OCI-LY7 (cell line): Measurements from ENCODE around the gene KCNC1.

ENCODE experiments used
- EZH2phosphoT487 ChIP-seq: fragments of 200-600 bp; sonication (generic); IDR thresholded peaks from 2 replicates; pipeline ENCODE4 v1.6.1; 2018; ENCODE audit warnings: low read depth, borderline replicate concordance, mild to moderate bottlenecking, mixed run types, antibody characterized with exemption, low read length, moderate library complexity, mixed read lengths
- TF ChIP-seq, protein P1 (sequence below): fragments of 200-600 bp; sonication (generic); conservative IDR thresholded peaks from 2 replicates; pipeline ENCODE4 v1.5.1; 2014; ENCODE audit warnings: mild to moderate bottlenecking, antibody characterized with exemption, low read length, moderate library complexity, mixed read lengths

DNA sequence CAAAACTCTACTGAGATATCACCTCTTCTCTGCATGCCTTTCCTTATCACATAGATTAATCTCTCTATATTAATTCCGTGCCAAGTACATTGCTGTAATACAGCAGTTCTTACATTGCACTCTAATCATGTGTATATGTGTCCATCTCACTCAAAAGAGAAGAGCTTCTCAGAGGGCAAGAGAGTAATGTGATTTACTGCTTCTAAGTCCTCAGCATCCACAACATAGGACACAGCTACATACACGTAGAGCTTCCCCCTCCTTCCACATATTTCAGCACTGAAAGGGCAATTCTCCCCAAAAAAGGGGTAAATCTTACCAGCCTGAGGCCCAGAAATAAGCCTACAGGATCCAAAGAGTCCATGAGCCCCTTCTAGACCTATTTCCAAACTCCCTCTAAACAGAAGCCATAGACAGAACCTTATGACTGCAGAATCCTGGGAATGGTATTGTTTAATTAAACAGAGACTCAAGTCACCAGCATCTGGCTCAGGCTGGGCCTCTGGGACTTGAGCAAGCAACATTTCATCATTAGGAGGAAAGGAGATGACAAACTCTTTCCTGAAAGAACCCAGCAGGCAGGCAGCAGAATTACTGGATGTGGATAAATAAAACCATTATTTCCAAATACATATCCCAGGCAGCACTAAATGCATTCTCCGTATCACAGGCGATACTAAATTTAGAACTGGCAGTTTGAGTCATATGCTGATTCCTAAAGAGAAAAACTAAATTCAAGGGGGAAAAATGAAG lies 87.2 kb downstream of the KCNC1 start:
- TF ChIP-seq, protein P1, sequence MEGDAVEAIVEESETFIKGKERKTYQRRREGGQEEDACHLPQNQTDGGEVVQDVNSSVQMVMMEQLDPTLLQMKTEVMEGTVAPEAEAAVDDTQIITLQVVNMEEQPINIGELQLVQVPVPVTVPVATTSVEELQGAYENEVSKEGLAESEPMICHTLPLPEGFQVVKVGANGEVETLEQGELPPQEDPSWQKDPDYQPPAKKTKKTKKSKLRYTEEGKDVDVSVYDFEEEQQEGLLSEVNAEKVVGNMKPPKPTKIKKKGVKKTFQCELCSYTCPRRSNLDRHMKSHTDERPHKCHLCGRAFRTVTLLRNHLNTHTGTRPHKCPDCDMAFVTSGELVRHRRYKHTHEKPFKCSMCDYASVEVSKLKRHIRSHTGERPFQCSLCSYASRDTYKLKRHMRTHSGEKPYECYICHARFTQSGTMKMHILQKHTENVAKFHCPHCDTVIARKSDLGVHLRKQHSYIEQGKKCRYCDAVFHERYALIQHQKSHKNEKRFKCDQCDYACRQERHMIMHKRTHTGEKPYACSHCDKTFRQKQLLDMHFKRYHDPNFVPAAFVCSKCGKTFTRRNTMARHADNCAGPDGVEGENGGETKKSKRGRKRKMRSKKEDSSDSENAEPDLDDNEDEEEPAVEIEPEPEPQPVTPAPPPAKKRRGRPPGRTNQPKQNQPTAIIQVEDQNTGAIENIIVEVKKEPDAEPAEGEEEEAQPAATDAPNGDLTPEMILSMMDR: no peak
- no peak for TF ChIP-seq EZH2phosphoT487
